ENCODE measurements around the gene UPK2. TPM values are rescaled to one million over a fixed set of nuclear protein-coding genes. Genes with fewer than 3 reads are reported as not detected.

Gene UPK2
- total and polyA plus RNA-seq, 2 of the 13 experiments (the other 11 are each of a cell fraction or from before 2014, with no cell fraction given): not detected

DNA sequence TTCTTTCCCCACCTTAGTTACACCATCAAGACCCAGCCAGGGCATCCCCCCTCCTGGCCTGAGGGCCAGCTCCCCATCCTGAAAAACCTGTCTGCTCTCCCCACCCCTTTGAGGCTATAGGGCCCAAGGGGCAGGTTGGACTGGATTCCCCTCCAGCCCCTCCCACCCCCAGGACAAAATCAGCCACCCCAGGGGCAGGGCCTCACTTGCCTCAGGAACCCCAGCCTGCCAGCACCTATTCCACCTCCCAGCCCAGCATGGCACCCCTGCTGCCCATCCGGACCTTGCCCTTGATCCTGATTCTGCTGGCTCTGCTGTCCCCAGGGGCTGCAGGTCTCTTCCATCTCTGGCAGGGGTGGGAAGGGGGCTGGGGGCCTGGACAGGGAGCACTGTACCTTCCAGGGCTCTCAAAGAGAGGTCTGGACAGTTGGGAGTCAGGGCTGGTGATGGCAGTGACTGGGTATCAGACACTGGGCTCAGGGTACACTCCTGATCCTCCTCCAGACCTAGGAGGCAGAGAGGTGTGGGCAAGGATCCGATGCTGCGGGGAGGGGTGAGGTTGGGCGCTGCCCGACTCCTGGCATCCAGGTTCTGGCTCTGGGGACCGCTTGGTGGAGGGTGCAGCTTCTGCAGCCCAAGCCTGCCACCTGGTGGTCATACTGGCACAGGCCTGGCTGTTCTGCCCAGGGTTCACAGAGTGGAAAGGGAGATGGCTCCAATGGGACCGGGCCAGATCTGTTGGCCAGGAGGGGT lies at the start of gene UPK2 (continued):
- TF ChIP-seq ZNF609 (CRISPR knock-in tag; IDR thresholded peaks at IDR 0.05; ENCODE audit: borderline replicate concordance) (no peak), ZNF777 (CRISPR knock-in tag; IDR thresholded peaks at IDR 0.05) (no peak), SKIL (CRISPR knock-in tag; IDR thresholded peaks at IDR 0.05; ENCODE audit: borderline replicate concordance) (no peak), ARID2 (CRISPR knock-in tag; IDR thresholded peaks at IDR 0.05; ENCODE audit: borderline replicate concordance) (no peak), ZNF775 (CRISPR knock-in tag; IDR thresholded peaks at IDR 0.05; ENCODE audit: borderline replicate concordance) (no peak), ETS1 (CRISPR knock-in tag; IDR thresholded peaks at IDR 0.05) (no peak), EED (CRISPR knock-in tag; IDR thresholded peaks at IDR 0.05) (no peak), FOXA3 (CRISPR knock-in tag; IDR thresholded peaks at IDR 0.05) (peak; percentile 26; the same call in 1 of the 2 replicates), ZNF547 (CRISPR knock-in tag; IDR thresholded peaks at IDR 0.05) (no peak), ZBTB26 (CRISPR knock-in tag; IDR thresholded peaks at IDR 0.05; ENCODE audit: borderline replicate concordance) (no peak), TEAD3 (CRISPR knock-in tag; optimal IDR thresholded peaks at IDR 0.05; ENCODE audit: borderline replicate concordance) (peak; percentile 66), ZNF143 (CRISPR knock-in tag; IDR thresholded peaks at IDR 0.05) (no peak), JUNB (CRISPR knock-in tag; IDR thresholded peaks at IDR 0.05; ENCODE audit: borderline replicate concordance) (no peak), PLRG1 (conservative IDR thresholded peaks at IDR 0.05) (no peak), ZNF230 (CRISPR knock-in tag; IDR thresholded peaks at IDR 0.05) (no peak; the same call in 1 of the 2 replicates), ISL2 (CRISPR knock-in tag; IDR thresholded peaks at IDR 0.05) (0 out of 2 replicates have a peak, but pooled peaks have one; percentile 37)

Measured in HepG2 (cell line).